Measurements from ENCODE around the gene SMYD3.

SMYD3 gene

DNA sequence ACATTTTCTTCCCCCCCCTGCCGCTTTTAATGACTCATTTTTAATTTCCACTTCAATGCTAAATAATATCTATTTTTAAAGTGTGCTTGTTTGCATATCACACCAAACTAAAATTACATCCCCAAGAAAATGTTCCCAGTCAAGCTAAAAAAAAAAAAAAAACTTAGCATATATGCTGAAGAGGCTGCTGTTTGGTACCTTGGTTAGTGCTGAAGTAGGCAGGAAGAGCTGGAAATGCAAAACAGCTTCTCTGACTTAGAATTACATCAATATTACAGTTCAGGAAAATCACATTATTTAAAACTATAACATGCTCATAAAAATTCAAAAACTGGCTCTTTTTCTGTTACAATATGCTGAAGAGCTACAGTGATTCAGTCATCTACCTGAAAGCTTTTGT, 372.3 kb downstream of the SMYD3 start:
- Histone ChIP-seq H2AFZ (no peak overlapping the region), H3K27me3 (ENCODE audit: control insufficient read depth, insufficient read depth, low read length) (no peaks in the 10 kb centered on the region), H3K79me2 (no peaks in the 10 kb centered on the region), H3K9me3 (ENCODE audit: control insufficient read depth, low read length) (no peaks in the 10 kb centered on the region), H3K27ac (no peak overlapping the region), H3K4me2 (ENCODE audit: low read length) (no peak overlapping the region), H3K9ac (no peak overlapping the region), H3K36me3 (ENCODE audit: control insufficient read depth, insufficient read depth, low read length) (no peaks in the 10 kb centered on the region), H3K4me3 (ENCODE audit: low read depth, low read length) (no peak overlapping the region), H3K4me1 (peaks cover 3% of the 10 kb centered on the region)
- TF ChIP-seq, protein P1, sequence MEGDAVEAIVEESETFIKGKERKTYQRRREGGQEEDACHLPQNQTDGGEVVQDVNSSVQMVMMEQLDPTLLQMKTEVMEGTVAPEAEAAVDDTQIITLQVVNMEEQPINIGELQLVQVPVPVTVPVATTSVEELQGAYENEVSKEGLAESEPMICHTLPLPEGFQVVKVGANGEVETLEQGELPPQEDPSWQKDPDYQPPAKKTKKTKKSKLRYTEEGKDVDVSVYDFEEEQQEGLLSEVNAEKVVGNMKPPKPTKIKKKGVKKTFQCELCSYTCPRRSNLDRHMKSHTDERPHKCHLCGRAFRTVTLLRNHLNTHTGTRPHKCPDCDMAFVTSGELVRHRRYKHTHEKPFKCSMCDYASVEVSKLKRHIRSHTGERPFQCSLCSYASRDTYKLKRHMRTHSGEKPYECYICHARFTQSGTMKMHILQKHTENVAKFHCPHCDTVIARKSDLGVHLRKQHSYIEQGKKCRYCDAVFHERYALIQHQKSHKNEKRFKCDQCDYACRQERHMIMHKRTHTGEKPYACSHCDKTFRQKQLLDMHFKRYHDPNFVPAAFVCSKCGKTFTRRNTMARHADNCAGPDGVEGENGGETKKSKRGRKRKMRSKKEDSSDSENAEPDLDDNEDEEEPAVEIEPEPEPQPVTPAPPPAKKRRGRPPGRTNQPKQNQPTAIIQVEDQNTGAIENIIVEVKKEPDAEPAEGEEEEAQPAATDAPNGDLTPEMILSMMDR (IDR thresholded peaks at IDR 0.05): no peak

DNA sequence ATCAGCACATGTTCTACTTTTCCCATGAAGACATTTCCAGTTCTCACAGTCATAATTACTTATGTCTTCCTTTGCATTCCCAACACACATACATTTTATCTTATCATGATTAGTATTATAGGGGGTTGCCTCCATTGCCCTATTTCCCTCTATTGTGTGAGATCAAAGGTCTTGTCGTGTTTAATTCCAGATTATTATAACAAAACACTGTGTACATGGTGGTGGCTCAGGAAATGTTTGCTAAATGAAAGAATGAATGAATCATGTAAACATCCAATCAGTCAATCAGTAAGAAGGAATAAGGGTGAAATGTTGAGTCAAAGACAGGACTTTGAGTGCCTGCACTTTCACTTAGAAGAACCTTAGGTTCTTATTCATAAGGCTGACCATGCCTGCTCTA, 376.0 kb downstream of the SMYD3 start:
- Histone ChIP-seq H3K4me2 (ENCODE audit: low read length) (no peak overlapping the region), H3K9ac (no peak overlapping the region), H3K27me3 (ENCODE audit: control insufficient read depth, insufficient read depth, low read length) (no peaks in the 10 kb centered on the region), H2AFZ (no peak overlapping the region), H3K4me3 (ENCODE audit: low read depth, low read length) (no peak overlapping the region), H3K79me2 (no peaks in the 10 kb centered on the region), H3K9me3 (ENCODE audit: control insufficient read depth, low read length) (no peaks in the 10 kb centered on the region), H3K4me1 (no peaks in the 10 kb centered on the region), H3K27ac (no peak overlapping the region), H3K36me3 (ENCODE audit: control insufficient read depth, insufficient read depth, low read length) (no peaks in the 10 kb centered on the region)
- TF ChIP-seq, protein P1 (IDR thresholded peaks at IDR 0.05): no peak

DNA sequence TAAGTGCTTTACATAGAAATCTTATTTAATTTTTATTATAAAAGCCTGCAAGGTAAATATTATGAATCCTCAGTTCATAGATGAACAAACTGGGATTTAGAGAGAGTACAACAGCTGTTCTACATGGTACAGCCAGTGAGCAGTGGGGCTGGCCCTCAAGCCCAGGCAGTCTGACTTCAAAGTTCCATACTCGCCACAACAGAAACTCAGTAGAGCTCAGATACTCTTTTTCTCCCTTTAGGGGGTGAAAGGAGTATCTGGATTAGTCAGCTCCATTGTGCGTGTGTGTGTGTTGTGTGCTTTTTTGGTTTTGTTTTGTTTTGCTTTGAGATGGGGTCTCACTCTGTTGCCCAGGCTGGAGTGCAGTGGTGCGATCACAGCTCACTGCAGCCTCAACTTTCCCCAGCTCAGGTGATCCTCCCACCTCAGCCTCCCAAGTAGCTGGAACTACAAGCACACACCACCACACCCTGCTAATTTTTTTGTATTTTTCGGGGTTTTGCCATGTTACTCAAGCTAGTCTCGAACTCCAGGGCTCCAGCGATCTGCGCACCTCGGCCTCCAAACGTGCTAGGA, 378.5 kb downstream of the SMYD3 start:
- Histone ChIP-seq H2AFZ (no peak overlapping the region), H3K4me1 (no peaks in the 10 kb centered on the region), H3K79me2 (no peaks in the 10 kb centered on the region), H3K4me2 (ENCODE audit: low read length) (no peak overlapping the region), H3K9me3 (ENCODE audit: control insufficient read depth, low read length) (no peaks in the 10 kb centered on the region), H3K4me3 (ENCODE audit: low read depth, low read length) (no peak overlapping the region), H3K36me3 (ENCODE audit: control insufficient read depth, insufficient read depth, low read length) (no peaks in the 10 kb centered on the region), H3K27me3 (ENCODE audit: control insufficient read depth, insufficient read depth, low read length) (no peaks in the 10 kb centered on the region), H3K27ac (no peak overlapping the region), H3K9ac (no peak overlapping the region)
- TF ChIP-seq, protein P1 (IDR thresholded peaks at IDR 0.05): no peak

DNA sequence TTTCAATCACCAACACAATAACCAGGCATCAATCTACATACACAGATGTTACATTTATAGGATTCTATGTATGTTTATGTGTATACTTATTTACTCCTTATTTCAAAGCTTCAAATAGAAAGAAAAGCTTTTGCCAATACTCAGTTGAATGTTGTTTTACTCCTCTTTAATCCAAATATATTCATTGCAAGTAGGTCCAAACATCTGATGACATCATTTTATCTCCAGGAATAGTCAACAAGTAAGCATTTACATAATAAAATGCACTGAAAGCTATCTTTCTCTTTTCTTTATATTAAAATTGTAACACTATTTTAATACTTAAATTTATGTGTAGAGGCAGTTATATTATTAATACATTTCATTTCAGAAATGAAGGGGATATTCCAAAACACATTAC, 380.5 kb downstream of the SMYD3 start:
- Histone ChIP-seq H3K4me2 (ENCODE audit: low read length) (no peak overlapping the region), H3K4me1 (no peaks in the 10 kb centered on the region), H3K9me3 (ENCODE audit: control insufficient read depth, low read length) (no peaks in the 10 kb centered on the region), H3K27ac (no peak overlapping the region), H3K79me2 (no peaks in the 10 kb centered on the region), H3K27me3 (ENCODE audit: control insufficient read depth, insufficient read depth, low read length) (no peaks in the 10 kb centered on the region), H3K4me3 (ENCODE audit: low read depth, low read length) (no peak overlapping the region), H2AFZ (no peak overlapping the region), H3K9ac (no peak overlapping the region), H3K36me3 (ENCODE audit: control insufficient read depth, insufficient read depth, low read length) (no peaks in the 10 kb centered on the region)
- TF ChIP-seq, protein P1 (IDR thresholded peaks at IDR 0.05): no peak

DNA sequence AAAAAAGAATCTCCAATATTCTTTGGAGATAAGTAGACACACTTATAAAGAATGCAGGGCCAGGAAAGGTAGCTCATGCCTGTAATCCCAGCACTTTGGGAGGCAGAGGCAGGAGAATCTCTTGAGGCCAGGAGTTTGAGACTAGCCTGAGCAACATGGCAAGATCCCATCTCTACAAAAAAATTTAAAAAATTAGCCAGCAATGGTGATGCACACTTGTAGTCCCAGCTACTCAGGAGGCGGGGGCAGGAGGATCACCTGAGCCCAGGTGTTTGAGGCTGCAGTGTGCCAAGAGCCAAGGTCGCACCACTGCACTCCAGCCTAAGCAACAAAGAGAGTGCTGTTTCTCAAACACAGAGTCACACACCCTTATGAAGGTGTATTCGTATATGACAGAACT, 385.0 kb downstream of the SMYD3 start:
- Histone ChIP-seq H3K4me2 (ENCODE audit: low read length) (no peak overlapping the region), H3K79me2 (no peaks in the 10 kb centered on the region), H3K27me3 (ENCODE audit: control insufficient read depth, insufficient read depth, low read length) (no peaks in the 10 kb centered on the region), H2AFZ (no peak overlapping the region), H3K4me3 (ENCODE audit: low read depth, low read length) (no peak overlapping the region), H3K36me3 (ENCODE audit: control insufficient read depth, insufficient read depth, low read length) (no peaks in the 10 kb centered on the region), H3K9me3 (ENCODE audit: control insufficient read depth, low read length) (no peaks in the 10 kb centered on the region), H3K9ac (no peak overlapping the region), H3K27ac (no peak overlapping the region), H3K4me1 (no peaks in the 10 kb centered on the region)
- TF ChIP-seq, protein P1 (IDR thresholded peaks at IDR 0.05): no peak
